ENCODE results near the gene OR2T3. TPM values are rescaled to one million over a fixed set of nuclear protein-coding genes. Genes with fewer than 3 reads are reported as not detected.
"Not testable (repeated sequence)": the region's sequence is repeated elsewhere in the genome, so short reads cannot be mapped to it uniquely, and the experiment has no call there.

OR2T3 gene
- total and polyA plus RNA-seq, 2 donors (not counting 1 experiment from before 2014, with no cell fraction given): not detected

GRCh38 chr1:248448409-248449074 lies 24.6 kb upstream of the OR2T3 start:
- not testable (repeated sequence) for H3K4me2 ChIP-seq (ENCODE audit: extremely low read depth, insufficient read depth, low read length); H3K4me3 ChIP-seq (replicated peaks in 1 of 4; ENCODE audit: control extremely low read depth in 1 of 4, insufficient read depth in 1 of 4, low read depth in 3 of 4, low read length in 4 of 4); H3K27ac ChIP-seq (ENCODE audit: insufficient read depth, low read length); H2AFZ ChIP-seq (ENCODE audit: low read length); H3K9ac ChIP-seq (ENCODE audit: insufficient read depth, low read length); H3K4me1 ChIP-seq (ENCODE audit: control insufficient read depth, extremely low read depth, insufficient read depth, low read length); H3K27me3 ChIP-seq (ENCODE audit: control insufficient read depth, insufficient read depth, low read length); H4K20me1 ChIP-seq (ENCODE audit: control insufficient read depth, extremely low read depth, insufficient read depth, low read length); H3K9me3 ChIP-seq (ENCODE audit: control insufficient read depth, insufficient read depth, low read depth, low read length); H3K79me2 ChIP-seq (ENCODE audit: control insufficient read depth, insufficient read depth, low read length); H3K36me3 ChIP-seq (ENCODE audit: control insufficient read depth, insufficient read depth, low read length); DNase-seq (ENCODE audit: low read depth in 2 of 2)

- not testable (repeated sequence) for DNase-seq (ENCODE audit: low read depth in 2 of 2); H2AFZ ChIP-seq (ENCODE audit: low read length); H3K36me3 ChIP-seq (ENCODE audit: control insufficient read depth, insufficient read depth, low read length); H3K9ac ChIP-seq (ENCODE audit: insufficient read depth, low read length); H3K4me2 ChIP-seq (ENCODE audit: extremely low read depth, insufficient read depth, low read length); H3K9me3 ChIP-seq (ENCODE audit: control insufficient read depth, insufficient read depth, low read depth, low read length); H3K27me3 ChIP-seq (ENCODE audit: control insufficient read depth, insufficient read depth, low read length); H3K4me3 ChIP-seq (replicated peaks in 1 of 4; ENCODE audit: control extremely low read depth in 1 of 4, insufficient read depth in 1 of 4, low read depth in 3 of 4, low read length in 4 of 4); H3K27ac ChIP-seq (ENCODE audit: insufficient read depth, low read length); H3K4me1 ChIP-seq (ENCODE audit: control insufficient read depth, extremely low read depth, insufficient read depth, low read length); H4K20me1 ChIP-seq (ENCODE audit: control insufficient read depth, extremely low read depth, insufficient read depth, low read length); H3K79me2 ChIP-seq (ENCODE audit: control insufficient read depth, insufficient read depth, low read length)
Observed at GRCh38 chr1:248449821-248450465, 23.2 kb upstream of the OR2T3 start.

- H2AFZ ChIP-seq (ENCODE audit: low read length); H3K27ac ChIP-seq (ENCODE audit: insufficient read depth, low read length); H3K9me3 ChIP-seq (ENCODE audit: control insufficient read depth, insufficient read depth, low read depth, low read length): not testable (repeated sequence)
Observed at GRCh38 chr1:248450466-248451145, 22.5 kb upstream of the OR2T3 start.

GRCh38 chr1:248453619-248454018 lies 19.5 kb upstream of the OR2T3 start:
- H3K27me3 ChIP-seq (ENCODE audit: control insufficient read depth, insufficient read depth, low read length): not testable (repeated sequence)

More at GRCh38 chr1:248450466-248451145, 22.5 kb upstream of the OR2T3 start:
- not testable (repeated sequence) for H4K20me1 ChIP-seq (ENCODE audit: control insufficient read depth, extremely low read depth, insufficient read depth, low read length); H3K36me3 ChIP-seq (ENCODE audit: control insufficient read depth, insufficient read depth, low read length); H3K4me2 ChIP-seq (ENCODE audit: extremely low read depth, insufficient read depth, low read length); H3K79me2 ChIP-seq (ENCODE audit: control insufficient read depth, insufficient read depth, low read length); H3K27me3 ChIP-seq (ENCODE audit: control insufficient read depth, insufficient read depth, low read length); H3K4me1 ChIP-seq (ENCODE audit: control insufficient read depth, extremely low read depth, insufficient read depth, low read length); H3K9ac ChIP-seq (ENCODE audit: insufficient read depth, low read length); DNase-seq (ENCODE audit: low read depth in 2 of 2); H3K4me3 ChIP-seq (replicated peaks in 1 of 4; ENCODE audit: control extremely low read depth in 1 of 4, insufficient read depth in 1 of 4, low read depth in 3 of 4, low read length in 4 of 4)

DNA sequence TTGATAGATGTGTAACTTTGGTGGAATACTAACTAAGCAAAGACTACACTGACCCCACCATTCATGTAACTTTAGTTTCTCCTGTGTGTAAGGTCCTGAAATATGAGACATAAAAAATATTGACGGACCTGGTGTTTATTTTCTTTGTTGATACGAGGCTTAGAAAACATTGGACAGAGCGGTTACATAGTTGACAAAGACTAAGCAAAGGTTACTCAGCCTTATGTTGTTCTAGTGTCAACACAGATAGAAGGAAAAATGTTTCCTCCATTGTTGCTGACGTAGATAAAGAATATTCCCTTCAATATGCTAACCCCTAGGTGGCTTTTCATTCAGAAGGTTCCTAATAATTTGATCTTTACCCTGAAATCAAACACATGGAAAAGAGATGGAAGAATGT lies 18.1 kb upstream of the OR2T3 start:
- not testable (repeated sequence) for H3K4me3 ChIP-seq (replicated peaks in 1 of 4; ENCODE audit: control extremely low read depth in 1 of 4, insufficient read depth in 1 of 4, low read depth in 3 of 4, low read length in 4 of 4); H4K20me1 ChIP-seq (ENCODE audit: control insufficient read depth, extremely low read depth, insufficient read depth, low read length); H3K27me3 ChIP-seq (ENCODE audit: control insufficient read depth, insufficient read depth, low read length); H3K9ac ChIP-seq (ENCODE audit: insufficient read depth, low read length); H3K4me1 ChIP-seq (ENCODE audit: control insufficient read depth, extremely low read depth, insufficient read depth, low read length); H3K27ac ChIP-seq (ENCODE audit: insufficient read depth, low read length); H2AFZ ChIP-seq (ENCODE audit: low read length); H3K36me3 ChIP-seq (ENCODE audit: control insufficient read depth, insufficient read depth, low read length); H3K9me3 ChIP-seq (ENCODE audit: control insufficient read depth, insufficient read depth, low read depth, low read length); H3K79me2 ChIP-seq (ENCODE audit: control insufficient read depth, insufficient read depth, low read length); DNase-seq (ENCODE audit: low read depth in 2 of 2); H3K4me2 ChIP-seq (ENCODE audit: extremely low read depth, insufficient read depth, low read length)

More at GRCh38 chr1:248453619-248454018, 19.5 kb upstream of the OR2T3 start:
- not testable (repeated sequence) for H3K36me3 ChIP-seq (ENCODE audit: control insufficient read depth, insufficient read depth, low read length); H3K79me2 ChIP-seq (ENCODE audit: control insufficient read depth, insufficient read depth, low read length); H3K9ac ChIP-seq (ENCODE audit: insufficient read depth, low read length); H3K9me3 ChIP-seq (ENCODE audit: control insufficient read depth, insufficient read depth, low read depth, low read length); H3K4me2 ChIP-seq (ENCODE audit: extremely low read depth, insufficient read depth, low read length); DNase-seq (ENCODE audit: low read depth in 2 of 2); H3K4me1 ChIP-seq (ENCODE audit: control insufficient read depth, extremely low read depth, insufficient read depth, low read length); H3K4me3 ChIP-seq (replicated peaks in 1 of 4; ENCODE audit: control extremely low read depth in 1 of 4, insufficient read depth in 1 of 4, low read depth in 3 of 4, low read length in 4 of 4); H3K27ac ChIP-seq (ENCODE audit: insufficient read depth, low read length); H4K20me1 ChIP-seq (ENCODE audit: control insufficient read depth, extremely low read depth, insufficient read depth, low read length); H2AFZ ChIP-seq (ENCODE audit: low read length)

DNA sequence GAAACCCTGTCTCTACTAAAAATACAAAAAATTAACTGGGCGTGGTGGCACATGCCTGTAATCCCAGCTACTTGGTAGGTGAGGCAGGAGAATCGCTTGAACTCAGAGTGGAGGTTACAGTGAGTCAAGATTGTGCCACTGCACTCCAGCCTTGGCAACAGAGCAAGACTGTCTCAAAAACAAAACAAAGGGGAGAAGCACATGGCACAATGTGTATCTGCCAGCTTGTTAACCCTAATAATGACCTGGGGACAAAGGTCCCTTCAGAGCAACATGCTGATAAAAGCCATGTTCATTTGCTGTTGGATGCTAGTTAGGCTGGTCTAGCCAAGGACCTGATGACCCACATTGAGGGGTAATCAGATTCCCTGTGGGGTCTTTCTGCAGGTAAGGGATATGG lies 16.5 kb upstream of the OR2T3 start:
- H2AFZ ChIP-seq (ENCODE audit: low read length); H3K27ac ChIP-seq (ENCODE audit: insufficient read depth, low read length); H3K9ac ChIP-seq (ENCODE audit: insufficient read depth, low read length); DNase-seq (ENCODE audit: low read depth in 2 of 2); H3K4me1 ChIP-seq (ENCODE audit: control insufficient read depth, extremely low read depth, insufficient read depth, low read length); H4K20me1 ChIP-seq (ENCODE audit: control insufficient read depth, extremely low read depth, insufficient read depth, low read length); H3K4me3 ChIP-seq (replicated peaks in 1 of 4; ENCODE audit: control extremely low read depth in 1 of 4, insufficient read depth in 1 of 4, low read depth in 3 of 4, low read length in 4 of 4); H3K9me3 ChIP-seq (ENCODE audit: control insufficient read depth, insufficient read depth, low read depth, low read length); H3K4me2 ChIP-seq (ENCODE audit: extremely low read depth, insufficient read depth, low read length); H3K27me3 ChIP-seq (ENCODE audit: control insufficient read depth, insufficient read depth, low read length); H3K36me3 ChIP-seq (ENCODE audit: control insufficient read depth, insufficient read depth, low read length); H3K79me2 ChIP-seq (ENCODE audit: control insufficient read depth, insufficient read depth, low read length): not testable (repeated sequence)
